Peyer's patch (tissue), 4 donors: ENCODE results near the gene IL17REL.

ENCODE experiments used
- CTCF ChIP-seq, 6 experiments: fragments of 450-650 bp in 4 of 6; fragments of 200-600 bp in 2 of 6; sonication (generic) in 1 of 6; IDR thresholded peaks; one replicate each; pipeline ENCODE4 v1.5.1; 2017 to 2019; ENCODE audit warnings: antibody characterized with exemption in 6 of 6, mild to moderate bottlenecking in 3 of 6, moderate library complexity in 1 of 6
- POLR2A ChIP-seq, 2 donors: fragments of 450-650 bp; IDR thresholded peaks; one replicate each; pipeline ENCODE4 v1.5.1; 2017; ENCODE audit warnings: antibody characterized with exemption in 2 of 2, mild to moderate bottlenecking in 2 of 2, moderate library complexity in 2 of 2

GRCh38 chr22:50009765-50010675 is 2.5 kb downstream of the IL17REL start:
- TF ChIP-seq CTCF (IDR thresholded peaks at IDR 0.05): no peak
- TF ChIP-seq POLR2A (IDR thresholded peaks at IDR 0.05): no peak
